Measurements from ENCODE around the gene DLG5.
"Not testable (repeated sequence)": the region's sequence is repeated elsewhere in the genome, so short reads cannot be mapped to it uniquely, and the experiment has no call there.

GRCh38 chr10:77772852-77773600 is 153.5 kb downstream of the DLG5 start:
- not testable (repeated sequence) for TF ChIP-seq CTCF, POLR2A (IDR thresholded peaks at IDR 0.05)

Measured in suprapubic skin (tissue), 3 donors.